Left colon (tissue), 2 donors: Measurements from ENCODE around the gene CLOCK. TPM values are rescaled to one million over a fixed set of nuclear protein-coding genes. Genes with fewer than 3 reads are reported as not detected.
"Not testable (repeated sequence)": the region's sequence is repeated elsewhere in the genome, so short reads cannot be mapped to it uniquely, and the experiment has no call there.

Source experiments
- ATAC-seq: fragments of 200-7000 bp; cut with Tn5 transposase; one replicate; pipeline ENCODE4 v1.9.1; 2020; ENCODE audit warnings: mild to moderate bottlenecking, moderate library complexity
- DNase-seq, 2 donors: peaks; one replicate each; pipeline ENCODE4 v3.0.0-alpha.2; 2020
- intact Hi-C, 2 donors: fragments of 100-400 bp; cut with DNase I in 1 of 2; cut with micrococcal nuclease in 1 of 2; formaldehyde crosslinking; loops; one replicate each; pipeline versions ENCODE4 v1.11.2 to v1.14.0; 2022; cut with DNase I, micrococcal nuclease
- long read RNA-seq: library from polyadenylated mRNA; unstranded; transcript quantifications from one replicate; pipeline ENCODE4 v2.0.0, GENCODE V29; 2021
- total RNA-seq, 2 donors: library from RNA; stranded (reverse); fragmentation: NEBNext Ultra II Directional; extraction: Animal tissue kit (Norgen Biotek cat#: 25700); gene quantifications; one replicate each; pipeline ENCODE4 v1.2.1, GENCODE V29; 2021
- donor health status: DM: no; HTN: no; CAD: no.
- donor health status: DM: yes; HTN: yes; CAD: no.

CLOCK gene, protein sequence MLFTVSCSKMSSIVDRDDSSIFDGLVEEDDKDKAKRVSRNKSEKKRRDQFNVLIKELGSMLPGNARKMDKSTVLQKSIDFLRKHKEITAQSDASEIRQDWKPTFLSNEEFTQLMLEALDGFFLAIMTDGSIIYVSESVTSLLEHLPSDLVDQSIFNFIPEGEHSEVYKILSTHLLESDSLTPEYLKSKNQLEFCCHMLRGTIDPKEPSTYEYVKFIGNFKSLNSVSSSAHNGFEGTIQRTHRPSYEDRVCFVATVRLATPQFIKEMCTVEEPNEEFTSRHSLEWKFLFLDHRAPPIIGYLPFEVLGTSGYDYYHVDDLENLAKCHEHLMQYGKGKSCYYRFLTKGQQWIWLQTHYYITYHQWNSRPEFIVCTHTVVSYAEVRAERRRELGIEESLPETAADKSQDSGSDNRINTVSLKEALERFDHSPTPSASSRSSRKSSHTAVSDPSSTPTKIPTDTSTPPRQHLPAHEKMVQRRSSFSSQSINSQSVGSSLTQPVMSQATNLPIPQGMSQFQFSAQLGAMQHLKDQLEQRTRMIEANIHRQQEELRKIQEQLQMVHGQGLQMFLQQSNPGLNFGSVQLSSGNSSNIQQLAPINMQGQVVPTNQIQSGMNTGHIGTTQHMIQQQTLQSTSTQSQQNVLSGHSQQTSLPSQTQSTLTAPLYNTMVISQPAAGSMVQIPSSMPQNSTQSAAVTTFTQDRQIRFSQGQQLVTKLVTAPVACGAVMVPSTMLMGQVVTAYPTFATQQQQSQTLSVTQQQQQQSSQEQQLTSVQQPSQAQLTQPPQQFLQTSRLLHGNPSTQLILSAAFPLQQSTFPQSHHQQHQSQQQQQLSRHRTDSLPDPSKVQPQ
- 10 to 100 TPM; 19.0 to 21.9 TPM for total RNA-seq
- long read RNA-seq, partial matches to known transcripts, result 4 of 5 reads
- long read RNA-seq, other reads (novel, unspliced or antisense), result 1 of 5 reads

DNA sequence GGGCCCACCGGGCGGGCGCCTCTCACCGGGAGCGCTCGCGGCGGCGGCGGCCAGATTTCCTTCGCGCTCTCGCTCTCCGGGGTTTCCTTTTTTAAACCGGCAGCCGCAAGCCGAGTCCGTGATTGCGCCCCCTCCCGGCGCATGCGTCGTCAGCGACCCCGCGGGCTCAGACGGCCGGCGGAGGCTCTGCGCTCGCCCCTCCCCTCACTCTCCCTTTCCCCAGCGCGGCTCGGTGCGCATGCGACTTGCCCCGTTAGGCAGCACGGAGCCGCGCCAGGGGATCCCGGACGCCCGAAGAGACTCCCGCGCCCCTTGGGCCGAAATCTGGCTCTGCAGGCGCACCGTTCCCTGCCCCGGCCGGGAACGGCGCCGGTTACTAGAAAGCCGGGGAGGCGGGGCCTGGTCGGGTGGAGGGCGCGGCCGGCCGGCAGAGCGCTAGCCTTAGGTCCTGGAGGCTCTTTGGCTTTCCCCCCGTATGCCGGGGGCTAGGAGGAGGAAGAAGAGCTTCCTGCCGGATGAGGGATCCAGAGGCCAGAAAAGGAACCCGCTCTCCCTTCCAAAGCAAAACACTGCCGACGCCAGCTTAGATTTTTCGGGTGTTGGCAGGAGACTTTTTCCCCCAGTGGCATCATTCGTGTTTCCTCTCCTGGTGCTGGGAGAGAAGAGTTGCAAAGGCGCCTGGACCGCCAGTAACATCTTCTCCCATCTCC lies at the start of gene CLOCK:
TSS of gene CLOCK (minus strand) at position 154 of the 710 bp plus-strand sequence. CDS start 64,124 bp downstream, outside the sequence.
- ATAC-seq (peak; percentile 74), DNase-seq (peak; percentile 84 to 89)
- intact Hi-C loops, result loop anchor here in 1 of 2 donors (5.0 kb wide), 1 partner anchor 200 kb away; the partner anchor contains the start of gene SRD5A3

GRCh38 chr4:55592014-55592413 lies 45.3 kb upstream of the CLOCK start, which contains the start of gene PDCL2:
TSS of gene PDCL2 (minus strand) at chr4:55592245. CDS start at chr4:55592109, 136 bp downstream.
- DNase-seq (no peak), ATAC-seq (no peak)
- intact Hi-C loops, result no loop called here

DNA sequence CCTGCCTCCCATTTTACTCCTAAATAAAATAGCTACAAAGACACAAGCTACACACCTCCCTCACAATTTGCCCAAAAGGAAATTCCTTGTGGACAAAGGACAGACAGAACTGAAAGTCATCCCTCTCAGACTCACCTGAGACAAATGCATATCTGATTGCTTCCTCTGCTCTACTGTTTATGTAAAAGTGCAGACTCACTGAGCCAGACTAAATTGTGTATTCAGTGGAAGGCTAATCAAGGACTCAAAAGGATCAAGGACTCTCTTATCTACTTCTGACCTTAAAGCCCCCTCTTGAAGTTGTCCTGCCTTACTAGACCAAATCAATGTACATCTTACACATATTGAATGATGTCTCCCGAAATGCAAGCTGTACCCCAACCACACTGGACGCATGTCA lies 41.5 kb upstream of the CLOCK start:
- ATAC-seq (no peak), DNase-seq (no peak)
- intact Hi-C loops, result no loop called here

- ATAC-seq, intact Hi-C loops, DNase-seq: not testable (repeated sequence)
Observed at GRCh38 chr4:55582773-55583172, 36.1 kb upstream of the CLOCK start.

GRCh38 chr4:55578341-55579010 lies 31.8 kb upstream of the CLOCK start:
- DNase-seq (no peak), ATAC-seq (no peak)
- intact Hi-C loops, result no loop called here

DNA sequence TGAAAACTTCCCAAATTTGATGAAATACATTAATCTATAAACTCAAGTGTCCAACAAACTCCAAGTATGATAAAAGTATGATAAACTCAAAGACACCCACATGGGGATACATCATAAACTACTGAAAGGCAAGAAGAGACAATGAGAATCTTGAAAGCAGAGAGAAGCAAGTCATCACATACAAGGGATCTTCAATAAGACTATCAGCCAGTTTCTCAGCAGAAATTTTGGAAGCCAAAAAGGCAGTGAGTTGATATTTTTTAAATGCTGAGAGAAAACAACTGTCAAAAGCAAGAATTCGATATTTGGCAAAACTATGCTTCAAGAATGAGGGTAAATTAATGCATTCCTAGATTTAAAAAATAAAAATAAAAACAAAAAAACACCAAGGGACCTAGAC lies 28.8 kb upstream of the CLOCK start:
- DNase-seq, result no peak
- ATAC-seq, result no peak
- intact Hi-C loops, result no loop called here

GRCh38 chr4:55574252-55574651 lies 27.5 kb upstream of the CLOCK start:
- ATAC-seq (no peak), DNase-seq (no peak)
- intact Hi-C loops, result no loop called here

DNA sequence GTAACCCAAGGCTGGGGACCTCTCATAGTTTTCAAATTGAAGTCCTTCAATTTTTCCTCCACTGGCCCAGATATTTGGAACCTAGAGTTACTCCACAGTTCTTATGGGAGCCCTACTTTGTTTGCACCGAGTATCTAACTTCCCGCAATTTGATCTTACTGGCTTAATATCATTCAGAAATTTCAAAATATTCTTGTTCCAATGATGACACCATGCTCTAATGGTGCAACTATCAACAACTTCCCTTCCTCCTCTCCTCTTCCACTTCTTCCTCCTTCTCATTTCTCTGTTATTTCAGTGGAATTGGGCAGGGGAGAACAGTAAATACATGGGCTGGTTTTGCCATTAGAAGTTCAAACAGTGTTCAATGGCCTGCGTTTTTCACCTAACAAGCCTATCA lies 25.1 kb upstream of the CLOCK start:
- intact Hi-C loops, result no loop called here
- DNase-seq, result no peak
- ATAC-seq, result no peak

GRCh38 chr4:55568905-55569504 lies 22.3 kb upstream of the CLOCK start:
- DNase-seq (no peak), ATAC-seq (no peak)
- intact Hi-C loops, result no loop called here

DNA sequence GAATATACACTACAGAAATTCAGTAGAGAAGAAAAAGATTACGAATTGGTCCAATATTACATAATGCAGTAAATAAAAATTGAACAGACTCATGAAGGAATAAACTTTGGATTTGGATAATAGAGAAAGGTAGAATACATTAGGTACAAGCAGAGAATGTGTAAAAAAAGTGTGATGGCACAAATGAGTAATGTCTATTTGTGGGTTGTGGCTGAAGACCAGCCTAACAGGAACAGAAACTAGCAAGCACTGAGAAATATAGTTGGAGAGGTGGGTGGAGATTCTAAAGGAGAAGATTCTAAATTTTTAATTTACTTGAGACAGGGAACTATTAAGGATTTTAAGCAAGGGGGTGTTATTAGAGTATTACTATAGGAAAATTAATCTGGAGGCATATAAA lies 15.2 kb upstream of the CLOCK start:
- ATAC-seq (no peak), DNase-seq (no peak)
- intact Hi-C loops, result no loop called here

DNA sequence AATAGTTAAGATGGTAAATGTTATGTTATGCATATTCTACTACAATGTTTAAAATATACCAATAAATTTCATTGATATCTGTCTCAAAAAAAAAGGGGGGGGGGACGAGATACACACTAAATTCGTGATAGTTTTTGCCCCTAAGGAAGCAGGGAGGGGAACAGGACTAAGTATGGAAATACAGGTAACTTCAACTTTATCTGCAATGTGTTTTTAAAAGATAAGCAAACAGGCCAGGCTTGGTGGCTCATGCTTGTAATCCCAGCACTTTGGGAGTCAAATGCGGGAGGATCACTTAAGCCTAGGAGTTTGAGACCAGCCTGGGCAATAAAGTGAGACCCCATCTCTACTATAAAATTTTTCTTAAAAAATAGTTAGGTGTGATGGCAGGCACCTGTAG lies 13.4 kb upstream of the CLOCK start:
- ATAC-seq, result no peak
- DNase-seq, result no peak
- intact Hi-C loops, result no loop called here

GRCh38 chr4:55554453-55555030 lies 7.8 kb upstream of the CLOCK start:
- DNase-seq (no peak), ATAC-seq (no peak)
- intact Hi-C loops, result loop anchor here in 1 of 2 donors (5.0 to 10.0 kb wide), 2 partner anchors 152 to 310 kb away; no protein-coding TSS in a partner anchor

GRCh38 chr4:55553441-55554201 lies 6.9 kb upstream of the CLOCK start:
- DNase-seq (peak; percentile 16 to 30), ATAC-seq (peak; percentile 28)
- intact Hi-C loops, result loop anchor here in 1 of 2 donors (5.0 to 10.0 kb wide), 2 partner anchors 151 to 311 kb away; no protein-coding TSS in a partner anchor

GRCh38 chr4:55551964-55552363 lies 5.3 kb upstream of the CLOCK start:
- intact Hi-C loops, result loop anchor here in 1 of 2 donors (5.0 to 10.0 kb wide), 2 partner anchors 150 to 313 kb away; no protein-coding TSS in a partner anchor
- not testable (repeated sequence) for DNase-seq, ATAC-seq

DNA sequence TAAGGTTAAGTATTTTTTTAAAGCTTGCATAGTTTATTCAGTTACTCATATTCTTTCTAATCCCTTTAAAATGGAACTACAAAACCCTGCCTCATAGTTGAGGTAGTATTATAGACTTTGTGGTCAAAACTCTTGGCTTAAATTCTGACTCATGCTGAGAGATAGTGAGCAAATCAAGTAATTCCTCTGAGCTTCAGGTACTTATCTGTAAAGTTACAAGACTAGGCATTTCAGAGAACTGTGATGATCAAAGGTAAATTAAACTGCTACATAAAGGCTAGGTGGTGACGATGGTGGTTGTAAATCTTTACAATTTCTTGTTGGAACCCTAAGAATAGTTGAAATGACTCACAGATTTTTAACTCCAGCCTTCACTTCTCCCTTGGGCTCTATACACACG lies 3.2 kb upstream of the CLOCK start:
- ATAC-seq (no peak), DNase-seq (no peak)
- intact Hi-C loops, result loop anchor here in 1 of 2 donors (5.0 to 10.0 kb wide), 3 partner anchors 148 to 315 kb away; partner anchors contain the start of gene SRD5A3

GRCh38 chr4:55547918-55548317 lies 1.2 kb upstream of the CLOCK start:
- intact Hi-C loops, result loop anchor here in 1 of 2 donors (5.0 kb wide), 1 partner anchor 201 kb away; the partner anchor contains the start of gene SRD5A3

DNA sequence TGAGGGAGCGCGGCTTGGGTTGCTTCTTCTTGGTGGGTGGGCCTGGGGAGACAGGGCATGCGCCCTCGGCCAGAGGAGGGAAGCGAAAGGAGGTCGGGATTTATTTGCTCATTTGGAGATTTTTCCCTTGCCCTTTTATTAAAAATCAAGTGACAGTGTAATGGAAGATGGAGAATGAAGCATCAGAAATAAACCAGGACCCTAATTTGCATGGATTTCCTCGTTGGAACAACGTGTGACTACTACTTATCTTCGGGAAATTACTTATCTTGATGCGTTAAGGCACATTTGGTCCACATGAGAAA lies 709 bp upstream of the CLOCK start:
- ATAC-seq, result no peak
- intact Hi-C loops, result loop anchor here in 1 of 2 donors (5.0 kb wide), 1 partner anchor 200 kb away; the partner anchor contains the start of gene SRD5A3
- DNase-seq, result no peak

More at GRCh38 chr4:55547918-55548317, 1.2 kb upstream of the CLOCK start:
- ATAC-seq (no peak), DNase-seq (no peak)
